T-helper 17 cell (primary cell): ENCODE measurements around the gene TAS2R9. TPM values are rescaled to one million over a fixed set of nuclear protein-coding genes. Genes with fewer than 3 reads are reported as not detected.

ENCODE experiments used
- ATAC-seq: fragments of 150-1000 bp; cut with Tn5 transposase; 2 replicates; pipeline ENCODE4 v1.10.0; 2021; ENCODE audit warnings: mild to moderate bottlenecking, moderate library complexity
- DNase-seq, 3 donors: peaks; one replicate each; pipeline versions ENCODE4 v3.0.0 to v3.0.0-alpha.2; 2020 to 2021
- H3K9me3 ChIP-seq: one replicate; pipeline ENCODE4 v1.7.0; 2013; ENCODE audit warnings: low read length, mild to moderate bottlenecking; ENCODE audit not compliant: control insufficient read depth, poor library complexity, severe bottlenecking
- H3K27ac Mint-ChIP-seq: one replicate; pipeline ENCODE4 v1.8.0; 2022; ENCODE audit warnings: mild to moderate bottlenecking, moderate library complexity, mixed read lengths
- H3K27me3 Mint-ChIP-seq: one replicate; pipeline ENCODE4 v1.8.0; 2022; ENCODE audit warnings: mixed read lengths
- H3K36me3 Mint-ChIP-seq: one replicate; pipeline ENCODE4 v1.8.0; 2022; ENCODE audit warnings: low read depth, mixed read lengths
- H3K4me1 Mint-ChIP-seq: one replicate; pipeline ENCODE4 v1.8.0; 2022; ENCODE audit warnings: mild to moderate bottlenecking, mixed read lengths
- H3K4me3 Mint-ChIP-seq: one replicate; pipeline ENCODE4 v1.8.0; 2022; ENCODE audit warnings: mild to moderate bottlenecking, moderate library complexity, mixed read lengths
- total RNA-seq, 4 donors: library from RNA in 2 of 4; stranded (reverse) in 2 of 4; gene quantifications; one replicate each; pipeline ENCODE4 v1.2.3 and lab custom pipeline; 2022 to 2026

Gene TAS2R9
- total RNA-seq (under 1 TPM in 1 of 2 donors, not detected in 1; 0.27 TPM), total RNA-seq (lab: John Stamatoyannopoulos, UW) (0 reads per million in 2 donors)

- Mint-ChIP-seq H3K27ac (no peak within 1 kb of the TSS), H3K27me3 (peaks cover 15% of the 10 kb centered on the region), H3K4me1 (no peaks in the 10 kb centered on the region), H3K36me3 (no peaks in the 10 kb centered on the region), H3K4me3 (no peak within 1 kb of the TSS)
- DNase-seq = no peak
- no peak for ATAC-seq
- no peaks in the 10 kb centered on the region for H3K9me3 ChIP-seq
These were observed at the start of gene TAS2R9 for GRCh38 chr12:10810068-10810467. Gene TAS2R9 (minus strand): TSS chr12:10810168. CDS start chr12:10810075, 93 bp downstream.

GRCh38 chr12:10855807-10856206 is 45.8 kb upstream of the TAS2R9 start:
- Mint-ChIP-seq H3K27ac (no peak overlapping the region), H3K36me3 (peaks cover 14% of the 10 kb centered on the region), H3K27me3 (no peaks in the 10 kb centered on the region), H3K4me1 (peaks cover 26% of the 10 kb centered on the region), H3K4me3 (no peak overlapping the region)
- no peak for DNase-seq
- no peak for ATAC-seq
- peaks cover 3% of the 10 kb centered on the region for H3K9me3 ChIP-seq

- Mint-ChIP-seq H3K4me3 (no peak overlapping the region), H3K36me3 (peaks cover 8% of the 10 kb centered on the region), H3K27ac (no peak overlapping the region), H3K4me1 (peaks cover 39% of the 10 kb centered on the region), H3K27me3 (no peaks in the 10 kb centered on the region)
- DNase-seq = no peak
- peaks cover 3% of the 10 kb centered on the region for H3K9me3 ChIP-seq
- ATAC-seq = no peak
These were observed 43.8 kb upstream of the TAS2R9 start for GRCh38 chr12:10853776-10854175.

GRCh38 chr12:10851243-10851858 is 41.4 kb upstream of the TAS2R9 start:
- Mint-ChIP-seq H3K4me1 (peaks cover 41% of the 10 kb centered on the region), H3K4me3 (peak overlapping the region; percentile 61), H3K36me3 (peaks cover 9% of the 10 kb centered on the region), H3K27ac (peak overlapping the region; percentile 75), H3K27me3 (no peaks in the 10 kb centered on the region)
- DNase-seq (no peak), ATAC-seq (peak; percentile 44)
- H3K9me3 ChIP-seq = peaks cover under 1% of the 10 kb centered on the region

- no peaks in the 10 kb centered on the region for H3K9me3 ChIP-seq
- no peaks in the 10 kb centered on the region for H3K27me3 Mint-ChIP-seq
- ATAC-seq (peak; percentile 74), DNase-seq (no peak)
- peaks cover 39% of the 10 kb centered on the region for H3K4me1 Mint-ChIP-seq
- peak within 1 kb of the TSS; percentile 75 for H3K27ac Mint-ChIP-seq
- peaks cover 11% of the 10 kb centered on the region for H3K36me3 Mint-ChIP-seq
- no peak within 1 kb of the TSS for H3K4me3 Mint-ChIP-seq
These were observed 39.5 kb upstream of the TAS2R9 start, which contains the start of gene PRR4 for GRCh38 chr12:10849425-10849878. Gene PRR4 (minus strand): TSS chr12:10849475. CDS start chr12:10849437, 38 bp downstream.

GRCh38 chr12:10847744-10848143 is 37.8 kb upstream of the TAS2R9 start:
- H3K27me3 Mint-ChIP-seq = no peaks in the 10 kb centered on the region
- DNase-seq = no peak
- peaks cover 11% of the 10 kb centered on the region for H3K36me3 Mint-ChIP-seq
- H3K27ac Mint-ChIP-seq = no peak overlapping the region
- no peaks in the 10 kb centered on the region for H3K9me3 ChIP-seq
- H3K4me3 Mint-ChIP-seq = no peak overlapping the region
- H3K4me1 Mint-ChIP-seq = peaks cover 34% of the 10 kb centered on the region
- no peak for ATAC-seq

- ATAC-seq (no peak), DNase-seq (no peak)
- H3K4me3 Mint-ChIP-seq = no peak overlapping the region
- H3K27ac Mint-ChIP-seq = no peak overlapping the region
- H3K4me1 Mint-ChIP-seq = peaks cover 2% of the 10 kb centered on the region
- no peaks in the 10 kb centered on the region for H3K9me3 ChIP-seq
- H3K36me3 Mint-ChIP-seq = peaks cover 11% of the 10 kb centered on the region
- H3K27me3 Mint-ChIP-seq = no peaks in the 10 kb centered on the region
These were observed 32.9 kb upstream of the TAS2R9 start for GRCh38 chr12:10842862-10843261.

- ATAC-seq (no peak), DNase-seq (no peak)
- no peak overlapping the region for H3K4me3 Mint-ChIP-seq
- H3K4me1 Mint-ChIP-seq = no peaks in the 10 kb centered on the region
- no peaks in the 10 kb centered on the region for H3K9me3 ChIP-seq
- H3K27ac Mint-ChIP-seq = no peak overlapping the region
- H3K36me3 Mint-ChIP-seq = no peaks in the 10 kb centered on the region
- H3K27me3 Mint-ChIP-seq = no peaks in the 10 kb centered on the region
These were observed 28.5 kb upstream of the TAS2R9 start for GRCh38 chr12:10838461-10838860.

GRCh38 chr12:10829994-10830393 is 20.0 kb upstream of the TAS2R9 start:
- DNase-seq = no peak
- H3K9me3 ChIP-seq = no peaks in the 10 kb centered on the region
- ATAC-seq = no peak
- H3K36me3 Mint-ChIP-seq = no peaks in the 10 kb centered on the region
- H3K4me3 Mint-ChIP-seq = no peak overlapping the region
- no peaks in the 10 kb centered on the region for H3K27me3 Mint-ChIP-seq
- no peak overlapping the region for H3K27ac Mint-ChIP-seq
- peaks cover 2% of the 10 kb centered on the region for H3K4me1 Mint-ChIP-seq

GRCh38 chr12:10826258-10826657 is 16.3 kb upstream of the TAS2R9 start, which contains the start of gene TAS2R10:
Gene TAS2R10 (minus strand): TSS chr12:10826358. CDS start chr12:10826269, 89 bp downstream.
- no peaks in the 10 kb centered on the region for H3K9me3 ChIP-seq
- ATAC-seq (no peak), DNase-seq (no peak)
- H3K4me3 Mint-ChIP-seq = no peak within 1 kb of the TSS
- no peak within 1 kb of the TSS for H3K27ac Mint-ChIP-seq
- H3K27me3 Mint-ChIP-seq = no peaks in the 10 kb centered on the region
- H3K36me3 Mint-ChIP-seq = peaks cover 3% of the 10 kb centered on the region
- peaks cover 5% of the 10 kb centered on the region for H3K4me1 Mint-ChIP-seq

- Mint-ChIP-seq H3K27me3 (no peaks in the 10 kb centered on the region), H3K4me3 (no peak overlapping the region), H3K27ac (no peak overlapping the region), H3K36me3 (peaks cover 3% of the 10 kb centered on the region), H3K4me1 (peaks cover 5% of the 10 kb centered on the region)
- DNase-seq = no peak
- ATAC-seq = no peak
- H3K9me3 ChIP-seq = no peaks in the 10 kb centered on the region
These were observed 15.0 kb upstream of the TAS2R9 start for GRCh38 chr12:10824957-10825356.

GRCh38 chr12:10811883-10812536 is 2.0 kb upstream of the TAS2R9 start:
- no peaks in the 10 kb centered on the region for H3K36me3 Mint-ChIP-seq
- no peak overlapping the region for H3K27ac Mint-ChIP-seq
- H3K4me1 Mint-ChIP-seq = no peaks in the 10 kb centered on the region
- no peak for ATAC-seq
- no peak overlapping the region for H3K4me3 Mint-ChIP-seq
- H3K9me3 ChIP-seq = no peaks in the 10 kb centered on the region
- DNase-seq = no peak
- peaks cover 10% of the 10 kb centered on the region for H3K27me3 Mint-ChIP-seq

- Mint-ChIP-seq H3K4me3 (no peak within 1 kb of the TSS), H3K4me1 (no peaks in the 10 kb centered on the region), H3K27ac (no peak within 1 kb of the TSS), H3K27me3 (peaks cover 21% of the 10 kb centered on the region), H3K36me3 (no peaks in the 10 kb centered on the region)
- DNase-seq = no peak
- no peaks in the 10 kb centered on the region for H3K9me3 ChIP-seq
- ATAC-seq = no peak
These were observed 2.8 kb downstream of the TAS2R9 start, which contains the start of gene TAS2R8 for GRCh38 chr12:10807186-10807585. Gene TAS2R8 (minus strand): TSS chr12:10807286. CDS start chr12:10806980, 306 bp downstream.
